A673 (cell line): ENCODE measurements around the gene STAC3. TPM values are rescaled to one million over a fixed set of nuclear protein-coding genes. Genes with fewer than 3 reads are reported as not detected.

Experiments used
- BruUV-seq: library from RNA; stranded (reverse); fragments of 400-500 nt; replicated peaks from 2 replicates; lab custom pipeline; 2021; lab: Mats Ljungman, UMichigan
- CTCF ChIA-PET: fragments of 300-600 bp; sonication (Branson Sonifier 250); formaldehyde crosslinking; loops from one replicate; lab custom pipeline; 2022; ENCODE audit warnings: antibody characterized with exemption; lab: Charles Lee
- POLR2A ChIA-PET: fragments of 300-600 bp; sonication (Branson Sonifier 250); formaldehyde crosslinking; loops from one replicate; lab custom pipeline; 2022; ENCODE audit warnings: antibody characterized with exemption; ENCODE audit not compliant: low non-redundant PET; lab: Charles Lee
- DNase-seq: peaks from one replicate; pipeline ENCODE4 v3.0.0-alpha.2; 2015; ENCODE audit warnings: low spot score
- H3K27ac ChIP-seq: fragments of 200-600 bp; sonication (generic); 2 replicates; pipeline ENCODE4 v1.5.1; 2016; ENCODE audit warnings: mixed run types, low read depth, mild to moderate bottlenecking, mixed read lengths, antibody characterized with exemption, low read length; ENCODE audit not compliant: poor library complexity, severe bottlenecking
- H3K27me3 ChIP-seq: fragments of 200-600 bp; sonication (generic); replicated peaks from 2 replicates; pipeline ENCODE4 v1.6.1; 2017; ENCODE audit warnings: mixed run types, low read depth, mild to moderate bottlenecking, mixed read lengths, antibody characterized with exemption, low read length; ENCODE audit not compliant: insufficient read depth, poor library complexity
- H3K36me3 ChIP-seq: fragments of 200-600 bp; sonication (generic); 2 replicates; pipeline ENCODE4 v1.6.1; 2016; ENCODE audit warnings: mixed run types, mild to moderate bottlenecking, mixed read lengths, antibody characterized with exemption, low read length; ENCODE audit not compliant: insufficient read depth, poor library complexity, severe bottlenecking
- H3K4me1 ChIP-seq: fragments of 200-600 bp; sonication (generic); 2 replicates; pipeline ENCODE4 v1.6.1; 2017; ENCODE audit warnings: mixed run types, mild to moderate bottlenecking, mixed read lengths, antibody characterized with exemption, low read length; ENCODE audit not compliant: insufficient read depth, poor library complexity, severe bottlenecking
- H3K4me3 ChIP-seq: fragments of 200-600 bp; sonication (generic); 2 replicates; pipeline ENCODE4 v1.5.1; 2016; ENCODE audit warnings: low read depth, mixed run types, mild to moderate bottlenecking, mixed read lengths, low read length; ENCODE audit not compliant: poor library complexity, severe bottlenecking
- H3K9me3 ChIP-seq: fragments of 200-600 bp; sonication (generic); 2 replicates; pipeline ENCODE4 v1.6.1; 2016; ENCODE audit warnings: mixed run types, low read depth, mild to moderate bottlenecking, mixed read lengths, antibody characterized with exemption, low read length; ENCODE audit not compliant: poor library complexity, severe bottlenecking
- CTCF ChIP-seq: fragments of 300-800, 200-600 bp; sonication (generic); conservative IDR thresholded peaks from 2 replicates; pipeline ENCODE4 v1.5.1; 2017; ENCODE audit warnings: low read depth, mild to moderate bottlenecking, antibody characterized with exemption, low read length, moderate library complexity, mixed read lengths
- EZH2 ChIP-seq: fragments of 200-600 bp; sonication (generic); IDR thresholded peaks from 2 replicates; pipeline ENCODE4 v1.6.1; 2017; ENCODE audit warnings: borderline replicate concordance, low read depth, mild to moderate bottlenecking, mixed read lengths, antibody characterized with exemption, low read length; ENCODE audit not compliant: poor library complexity, severe bottlenecking
- intact Hi-C: fragments of 100-400 bp; cut with micrococcal nuclease; formaldehyde crosslinking; loops from one replicate; pipeline ENCODE4 v1.10.0; 2022; ENCODE audit not compliant: unreplicated experiment
- total RNA-seq: library from RNA; stranded (reverse); gene quantifications from 2 replicates; pipeline ENCODE4 v1.2.3, GENCODE V29; 2021

The STAC3 gene
- total RNA-seq, 1 experiment from 2014 or later, result 7.0 TPM

GRCh38 chr12:57222286-57223190 lies 28.4 kb downstream of the STAC3 start:
- H3K9me3 ChIP-seq, result no peaks in the 10 kb centered on the region
- ChIA-PET CTCF (no interaction called here), POLR2A (no interaction called here)
- no peak for TF ChIP-seq EZH2
- TF ChIP-seq CTCF, result no peak
- no peak for DNase-seq
- H3K4me3 ChIP-seq, result no peak overlapping the region
- no peaks in the 10 kb centered on the region for H3K36me3 ChIP-seq
- no peaks in the 10 kb centered on the region for H3K27me3 ChIP-seq
- intact Hi-C loops, result no loop called here
- peaks cover 45% of the 10 kb centered on the region for H3K4me1 ChIP-seq
- no peak overlapping the region for H3K27ac ChIP-seq
- BruUV-seq, result no TSS peak

GRCh38 chr12:57221169-57221917 lies 29.6 kb downstream of the STAC3 start:
- POLR2A ChIA-PET, result no interaction called here
- H3K27me3 ChIP-seq, result no peaks in the 10 kb centered on the region
- no peak overlapping the region for H3K27ac ChIP-seq
- H3K9me3 ChIP-seq, result no peaks in the 10 kb centered on the region
- no peak for DNase-seq
- TF ChIP-seq EZH2, result no peak
- TF ChIP-seq CTCF, result no peak
- BruUV-seq, result no TSS peak
- H3K4me3 ChIP-seq, result no peak overlapping the region
- intact Hi-C loops, result no loop called here
- H3K36me3 ChIP-seq, result no peaks in the 10 kb centered on the region
- H3K4me1 ChIP-seq, result peaks cover 38% of the 10 kb centered on the region
- CTCF ChIA-PET, result no interaction called here

DNA sequence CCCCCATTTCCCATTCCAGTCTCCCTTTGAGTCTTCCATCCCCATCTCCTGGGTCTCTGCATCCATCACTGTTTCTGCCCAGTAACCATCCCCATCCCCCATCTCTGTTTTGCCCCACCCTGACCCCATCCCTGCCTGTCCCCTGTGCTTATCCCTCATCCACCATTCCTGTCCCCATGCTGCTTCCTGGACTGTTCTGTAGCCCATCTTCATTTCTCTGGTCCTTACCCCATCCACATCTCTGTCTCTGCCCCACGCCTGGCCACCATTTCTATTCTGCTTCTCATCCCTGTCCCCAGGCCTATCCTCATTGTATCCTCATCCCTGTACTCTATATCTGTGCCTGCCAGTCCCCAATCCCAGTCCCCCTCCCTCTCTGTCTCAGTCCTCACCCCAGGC lies 30.2 kb downstream of the STAC3 start:
- H3K36me3 ChIP-seq, result no peaks in the 10 kb centered on the region

More for the DNA sequence above, 30.2 kb downstream of the STAC3 start:
- ChIA-PET CTCF (no interaction called here), POLR2A (no interaction called here)
- no peak overlapping the region for H3K27ac ChIP-seq
- no peaks in the 10 kb centered on the region for H3K9me3 ChIP-seq
- DNase-seq, result no peak
- intact Hi-C loops, result no loop called here
- no TSS peak for BruUV-seq
- H3K4me3 ChIP-seq, result no peak overlapping the region
- H3K4me1 ChIP-seq, result peaks cover 39% of the 10 kb centered on the region
- H3K27me3 ChIP-seq, result peaks cover 6% of the 10 kb centered on the region
- TF ChIP-seq CTCF (no peak), EZH2 (no peak)
